K562 (cell line): ENCODE measurements around the gene TCFL5. TPM values are rescaled to one million over a fixed set of nuclear protein-coding genes. Genes with fewer than 3 reads are reported as not detected.
A peak's percentile ranks its signal among the peaks of the same experiment; 100 is the strongest.

Experiments
- BCLAF1 ChIP-seq, 2 experiments: fragments of 450-650 bp in 1 of 2; IDR thresholded peaks; 2 replicates each; pipeline ENCODE4 v1.6.1; 2011 to 2017; ENCODE audit warnings: low read depth in 2 of 2, antibody characterized with exemption in 1 of 2, borderline replicate concordance in 1 of 2, low read length in 1 of 2, mild to moderate bottlenecking in 1 of 2, mixed read lengths in 1 of 2; ENCODE audit not compliant: control insufficient read depth in 1 of 2
- CTCF ChIP-seq, 3 experiments: IDR thresholded peaks in 2 of 3; conservative IDR thresholded peaks in 1 of 3; 2 replicates each; pipeline ENCODE4 v1.5.1; 2011 to 2012; ENCODE audit warnings: low read length in 3 of 3, mild to moderate bottlenecking in 3 of 3, control low read depth in 2 of 3, improper control_type of control experiment in 1 of 3, inconsistent platforms in 1 of 3, low read depth in 1 of 3, mixed read lengths in 1 of 3, moderate library complexity in 1 of 3; ENCODE audit not compliant: insufficient read depth in 2 of 3
- ETV1 ChIP-seq: fragments of 450-650 bp; conservative IDR thresholded peaks from 2 replicates; pipeline ENCODE4 v1.6.1; 2016; ENCODE audit warnings: missing genetic modification characterization, control low read depth, low read depth, missing compliant biosample characterization
- FOXK2 ChIP-seq, 2 experiments: fragments of 450-650 bp; IDR thresholded peaks in 1 of 2; conservative IDR thresholded peaks in 1 of 2; 2 replicates each; pipeline ENCODE4 v1.6.1; 2016; ENCODE audit warnings: low read depth in 2 of 2, mild to moderate bottlenecking in 1 of 2
- HOMEZ ChIP-seq: fragments of 250-450 bp; sonication (Bioruptor Pico); IDR thresholded peaks from 2 replicates; pipeline ENCODE4 v1.4.0; 2020; ENCODE audit warnings: mild to moderate bottlenecking, moderate library complexity
- NFIC ChIP-seq: fragments of 450-650 bp; IDR thresholded peaks from 2 replicates; pipeline ENCODE4 v1.6.1; 2017; ENCODE audit warnings: mild to moderate bottlenecking, inconsistent platforms
- NFYB ChIP-seq: IDR thresholded peaks from 2 replicates; pipeline ENCODE4 v1.6.1; 2011; ENCODE audit warnings: mild to moderate bottlenecking, moderate library complexity; ENCODE audit not compliant: insufficient read length; ENCODE audit errors: extremely low read depth
- SMARCA4 ChIP-seq: fragments of 450-650 bp; IDR thresholded peaks from 2 replicates; pipeline ENCODE4 v1.6.1; 2016
- TEAD1 ChIP-seq, 2 experiments: fragments of 450-650 bp in 1 of 2; sonication (generic) in 1 of 2; formaldehyde crosslinking; IDR thresholded peaks; 2 replicates each; pipeline versions ENCODE4 v1.4.0 to v1.8.0; 2020 to 2022; ENCODE audit warnings: mild to moderate bottlenecking in 2 of 2, missing genetic modification reagents in 1 of 2
- ZNF407 ChIP-seq: fragments of 450-650 bp; IDR thresholded peaks from 2 replicates; pipeline ENCODE4 v1.6.1; 2016; ENCODE audit warnings: low read depth
- polyA plus RNA-seq, 8 experiments: library from polyadenylated mRNA; depleted of rRNA in 4 of 8; stranded (reverse) in 5 of 8; unstranded in 3 of 8; fragments of >200 nt; fragmentation: Nextera tagmentation in 2 of 8; fragmentation: Illumina TruSeq in 1 of 8; extraction: Ambion mirVana in 2 of 8; extraction: Trizol in 1 of 8; gene quantifications; 2 replicates each; pipeline versions ENCODE4 v1.2.1 to v1.2.3, GENCODE V29; 2011 to 2014; ENCODE audit warnings: inconsistent platforms in 1 of 8, missing spikeins in 1 of 8
- total RNA-seq, 7 experiments: library from RNA; depleted of rRNA in 6 of 7; stranded (reverse); fragments of >200 nt in 6 of 7; fragmentation: Illumina TruSeq in 2 of 7; extraction: Trizol in 2 of 7; gene quantifications; 2 replicates each; pipeline versions ENCODE4 v1.2.1 to v1.2.3, GENCODE V29; 2011 to 2021; ENCODE audit warnings: low replicate concordance in 1 of 7

Gene TCFL5
- total and polyA plus RNA-seq, 9 of the 15 experiments (the other 6 are each of a cell fraction or from before 2014, with no cell fraction given) = 1.00 to 12.6 (median 9.1) TPM

GRCh38 chr20:62794007-62794724 is 67.5 kb downstream of the TCFL5 start (continued):
- no peak for TF ChIP-seq ZNF407
- TF ChIP-seq FOXK2 (conservative IDR thresholded peaks at IDR 0.05 in 1 of 2, IDR thresholded peaks at IDR 0.05 in 1 of 2; ENCODE audit: low read depth in 2 of 2) = peak in 1 of 2 experiments; percentile 33; a peak in 2 of 4 replicates
- TF ChIP-seq SMARCA4 = no peak
- TF ChIP-seq NFYB = peak; percentile 34
- TF ChIP-seq NFIC = peak; percentile 57
- no peak for TF ChIP-seq BCLAF1 (IDR thresholded peaks at IDR 0.05; ENCODE audit: borderline replicate concordance in 1 of 2, control insufficient read depth in 1 of 2, low read depth in 2 of 2, low read length in 1 of 2)
- TF ChIP-seq ETV1 (tag) = peak; percentile 19; the same call in 1 of the 2 replicates
- peak in 1 of 3 experiments; percentile 18; a peak in 1 of 6 replicates for TF ChIP-seq CTCF (IDR thresholded peaks at IDR 0.05 in 2 of 3, conservative IDR thresholded peaks at IDR 0.05 in 1 of 3; ENCODE audit: insufficient read depth in 2 of 3, low read depth in 1 of 3, low read length in 3 of 3)
- no peak for TF ChIP-seq HOMEZ
- TF ChIP-seq TEAD1 (CRISPR knock-in tag; IDR thresholded peaks at IDR 0.05) = 0 out of 4 replicates have a peak, but pooled peaks of 1 of the 2 experiments have one; percentile 49
